Dermis blood vessel endothelial cell (primary cell): ENCODE data around the gene MYL2. TPM values are rescaled to one million over a fixed set of nuclear protein-coding genes. Genes with fewer than 3 reads are reported as not detected.

Source experiments
- DNase-seq: peaks from one replicate; pipeline ENCODE4 v3.0.0; 2010
- total RNA-seq: library from RNA; depleted of rRNA; stranded (reverse); fragments of >200 nt; gene quantifications from 2 replicates; pipeline ENCODE4 v1.2.3, GENCODE V29; 2014

Gene MYL2
- total RNA-seq, 1 donor from 2014 or later, result 0.34 TPM

- DNase-seq, result no peak
Observed at GRCh38 chr12:110888256-110888991, 32.0 kb downstream of the MYL2 start.

- DNase-seq, result no peak
Observed at GRCh38 chr12:110885152-110885840, 35.1 kb downstream of the MYL2 start.

DNA sequence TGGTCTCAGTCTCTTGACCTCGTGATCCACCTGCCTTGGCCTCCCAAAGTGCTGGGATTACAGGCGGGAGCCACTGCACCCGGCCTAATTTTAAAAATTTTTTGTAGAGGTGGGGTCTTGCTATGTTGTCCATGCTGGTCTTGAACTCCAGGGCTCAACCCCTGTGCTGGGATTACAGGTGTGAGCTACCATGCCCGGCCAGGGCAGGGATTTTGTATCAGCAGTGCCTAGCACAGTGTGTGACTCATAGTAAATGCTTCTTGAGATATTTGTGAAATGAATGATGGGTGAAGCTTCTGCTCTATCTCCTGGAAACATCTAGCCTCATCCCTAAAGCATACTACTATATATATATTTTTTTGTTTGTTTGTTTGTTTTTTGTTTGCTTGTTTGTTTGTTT is 37.1 kb downstream of the MYL2 start:
- no peak for DNase-seq

DNA sequence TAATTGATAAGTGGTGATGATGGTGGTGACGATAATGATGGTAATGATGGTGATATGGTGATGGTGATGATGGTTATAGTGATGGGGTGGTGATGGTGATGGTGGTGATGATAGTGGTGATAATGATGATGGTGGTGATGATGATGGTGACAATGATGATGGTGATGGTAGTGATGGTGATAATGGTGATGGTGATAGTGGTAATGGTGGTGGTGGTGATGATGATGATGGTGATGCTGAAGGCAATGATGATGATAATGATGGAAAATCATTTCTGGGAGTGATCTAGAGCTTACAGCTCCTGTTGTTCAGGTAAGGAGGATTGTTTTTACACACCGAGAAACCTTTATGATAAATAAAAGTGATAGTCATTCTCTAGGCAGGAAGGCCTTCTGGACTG is 39.7 kb downstream of the MYL2 start:
- no peak for DNase-seq

GRCh38 chr12:110874781-110875180 is 45.6 kb downstream of the MYL2 start:
- no peak for DNase-seq

DNA sequence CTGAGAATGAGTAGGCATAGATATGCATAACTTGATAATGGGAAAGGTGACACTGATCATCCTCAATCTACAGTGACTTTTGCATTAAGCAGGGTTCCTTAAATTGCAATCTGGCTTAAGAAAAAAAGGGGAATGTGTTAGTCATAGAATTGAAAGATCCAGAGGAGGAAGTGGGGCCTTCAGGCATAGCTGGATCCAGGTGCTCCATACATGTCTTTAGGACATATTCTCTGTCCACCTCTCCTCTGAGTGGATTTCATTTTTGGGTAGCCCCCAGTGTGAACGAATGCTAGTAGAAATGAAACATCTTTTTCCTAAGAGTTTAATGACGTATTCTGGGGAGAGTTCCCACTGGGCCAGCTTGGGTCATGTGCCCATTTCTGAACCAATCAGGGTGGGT is 46.0 kb downstream of the MYL2 start:
- no peak for DNase-seq

DNA sequence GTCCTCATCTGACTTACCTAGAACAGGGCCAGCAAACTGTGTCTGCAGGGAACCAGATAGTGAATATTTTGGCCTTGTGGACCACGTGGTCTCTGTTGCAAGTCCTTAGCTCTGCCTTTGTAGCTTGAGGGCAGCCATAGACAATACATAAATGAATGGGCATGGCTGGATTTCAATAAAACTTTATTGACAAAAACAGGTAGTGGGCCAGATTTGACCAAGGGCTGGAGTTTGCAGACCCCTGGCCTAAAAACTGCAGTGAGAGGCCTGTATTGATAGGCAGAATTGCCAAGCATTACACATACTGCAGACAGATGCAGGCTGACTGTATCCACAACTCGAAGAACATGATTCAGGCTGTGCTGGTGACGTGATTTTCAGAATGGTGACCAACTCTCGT is 48.3 kb downstream of the MYL2 start:
- DNase-seq, result no peak

DNA sequence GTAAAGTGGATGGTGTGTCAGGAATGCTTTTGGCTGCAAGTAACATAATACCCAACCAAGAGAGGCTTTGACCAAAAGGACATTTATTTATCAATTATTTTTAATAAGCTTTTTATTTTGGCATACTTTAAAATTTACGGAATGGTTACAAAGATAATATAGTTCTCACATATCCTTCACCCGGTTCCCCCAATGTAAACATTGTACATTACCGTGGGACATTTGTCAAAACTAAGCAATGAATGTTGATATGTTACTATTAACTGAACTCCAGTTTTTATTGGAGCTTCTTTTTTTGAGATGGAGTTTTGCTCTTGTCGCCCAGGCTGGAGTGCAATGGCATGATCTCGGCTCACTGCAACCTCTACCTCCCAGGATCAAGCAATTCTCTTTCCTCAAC is 50.6 kb downstream of the MYL2 start:
- no peak for DNase-seq

- DNase-seq, result no peak
Observed at GRCh38 chr12:110869026-110869425, 51.4 kb downstream of the MYL2 start.

GRCh38 chr12:110865521-110865920 is 54.9 kb downstream of the MYL2 start:
- no peak for DNase-seq

- no peak for DNase-seq
Observed at GRCh38 chr12:110863161-110863560, 57.2 kb downstream of the MYL2 start.

- peak; percentile 61 for DNase-seq
Observed at GRCh38 chr12:110862329-110862728, 58.0 kb downstream of the MYL2 start.

DNA sequence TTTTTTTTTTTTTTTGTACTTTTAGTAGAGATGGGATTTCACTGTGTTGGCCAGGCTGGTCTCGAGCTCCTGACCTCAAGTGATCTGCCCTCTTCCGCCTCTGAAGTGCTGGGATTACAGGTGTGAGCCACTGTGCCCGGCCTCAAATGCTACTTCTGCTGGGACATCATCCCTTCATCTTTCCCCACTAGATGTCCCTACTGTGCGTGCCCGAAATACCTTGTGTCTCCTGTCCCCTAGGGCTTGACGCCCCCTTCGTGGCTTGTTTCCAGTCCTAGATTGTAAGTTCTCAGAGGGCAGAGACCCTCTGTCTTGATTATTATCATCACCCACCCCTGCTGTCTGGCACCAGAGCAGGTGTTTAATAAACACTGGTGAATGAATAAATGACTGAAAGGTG is 58.6 kb downstream of the MYL2 start:
- DNase-seq, result no peak

Other genes with a start within 250 kb of the MYL2 start
- 5.0 and 6.1 TPM in 2 replicates for gene HVCN1, start 231.5 kb downstream of the MYL2 start, total RNA-seq
- gene PPP1CC, start 177.7 kb downstream of the MYL2 start, total RNA-seq, result 113 and 153 TPM in 2 replicates
- gene CCDC63, start 73.6 kb downstream of the MYL2 start, total RNA-seq, result not detected in 2 replicates
- gene CUX2, start 113.6 kb upstream of the MYL2 start, total RNA-seq, result not detected in 2 replicates